Trophoblast cell (in vitro differentiated cells and primary cell): ENCODE results near the gene PLPP4.

ENCODE experiments used
- DNase-seq, 2 donors: peaks; one replicate each; pipeline ENCODE4 v3.0.0-alpha.2; 2016
- H2AFZ ChIP-seq: 2 replicates; pipeline ENCODE4 v1.6.1; 2013; ENCODE audit warnings: low read length, moderate library complexity, mild to moderate bottlenecking; ENCODE audit not compliant: insufficient read depth, poor library complexity
- H2AK5ac ChIP-seq: 2 replicates; pipeline ENCODE4 v1.6.1; 2013; ENCODE audit warnings: mild to moderate bottlenecking, low read length
- H2BK120ac ChIP-seq: 2 replicates; pipeline ENCODE4 v1.6.1; 2013; ENCODE audit warnings: low read length, mild to moderate bottlenecking, moderate library complexity; ENCODE audit not compliant: insufficient read depth, poor library complexity
- H2BK12ac ChIP-seq: 2 replicates; pipeline ENCODE4 v1.6.1; 2013; ENCODE audit warnings: mild to moderate bottlenecking, low read length, moderate library complexity
- H2BK5ac ChIP-seq: 2 replicates; pipeline ENCODE4 v1.6.1; 2013; ENCODE audit warnings: low read length, low read depth, moderate library complexity, mild to moderate bottlenecking; ENCODE audit not compliant: poor library complexity
- H3K14ac ChIP-seq: 2 replicates; pipeline ENCODE4 v1.6.1; 2013; ENCODE audit warnings: mild to moderate bottlenecking, low read length
- H3K18ac ChIP-seq: 2 replicates; pipeline ENCODE4 v1.6.1; 2013; ENCODE audit warnings: mild to moderate bottlenecking, low read length
- H3K23ac ChIP-seq: 2 replicates; pipeline ENCODE4 v1.6.1; 2013; ENCODE audit warnings: low read length
- H3K27ac ChIP-seq: 2 replicates; pipeline ENCODE4 v1.5.1; 2013; ENCODE audit warnings: low read depth, mild to moderate bottlenecking, inconsistent platforms, low read length, moderate library complexity
- H3K27me3 ChIP-seq: 2 replicates; pipeline ENCODE4 v1.6.1; 2013; ENCODE audit warnings: inconsistent platforms, mild to moderate bottlenecking, low read length, moderate library complexity; ENCODE audit not compliant: insufficient read depth
- H3K36me3 ChIP-seq, 2 experiments: 1 replicate in 1 of 2; 2 replicates in 1 of 2; pipeline ENCODE4 v1.6.1; 2013; ENCODE audit warnings: low read length in 2 of 2, mild to moderate bottlenecking in 2 of 2, moderate library complexity in 1 of 2; ENCODE audit not compliant: insufficient read depth in 2 of 2, control insufficient read depth in 1 of 2
- H3K4ac ChIP-seq: 2 replicates; pipeline ENCODE4 v1.6.1; 2013; ENCODE audit warnings: low read depth, mild to moderate bottlenecking, low read length, moderate library complexity
- H3K4me1 ChIP-seq, 2 experiments: 1 replicate in 1 of 2; 2 replicates in 1 of 2; pipeline ENCODE4 v1.6.1; 2013; ENCODE audit warnings: low read length in 2 of 2, mild to moderate bottlenecking in 2 of 2, moderate library complexity in 1 of 2; ENCODE audit not compliant: insufficient read depth in 2 of 2, control insufficient read depth in 1 of 2
- H3K4me2 ChIP-seq: 2 replicates; pipeline ENCODE4 v1.6.1; 2013; ENCODE audit warnings: inconsistent platforms, mild to moderate bottlenecking, low read length, moderate library complexity
- H3K4me3 ChIP-seq: 2 replicates; pipeline ENCODE4 v1.5.1; 2013; ENCODE audit warnings: mild to moderate bottlenecking, low read depth, low read length, inconsistent platforms
- H3K79me1 ChIP-seq: one replicate; pipeline ENCODE4 v1.6.1; 2013; ENCODE audit warnings: low read length
- H3K79me2 ChIP-seq: 2 replicates; pipeline ENCODE4 v1.6.1; 2013; ENCODE audit warnings: low read length, mild to moderate bottlenecking; ENCODE audit not compliant: control insufficient read depth, insufficient read depth, poor library complexity
- H3K9ac ChIP-seq: 2 replicates; pipeline ENCODE4 v1.6.1; 2013; ENCODE audit warnings: mild to moderate bottlenecking, low read length
- H3K9me3 ChIP-seq: 2 replicates; pipeline ENCODE4 v1.6.1; 2013; ENCODE audit warnings: low read depth, mild to moderate bottlenecking, control low read depth, inconsistent platforms, low read length; ENCODE audit not compliant: insufficient read depth
- H4K12ac ChIP-seq: 2 replicates; pipeline ENCODE4 v1.6.1; 2013; ENCODE audit warnings: low read depth, mild to moderate bottlenecking, low read length, moderate library complexity
- H4K8ac ChIP-seq: 2 replicates; pipeline ENCODE4 v1.6.1; 2013; ENCODE audit warnings: low read depth, mild to moderate bottlenecking, low read length, moderate library complexity
- H4K91ac ChIP-seq: one replicate; pipeline ENCODE4 v1.6.1; 2013; ENCODE audit warnings: low read depth, mild to moderate bottlenecking, low read length, moderate library complexity
- WGBS: extraction: QIAGEN DNeasy Blood & Tissue Kit; methylation state at CpG from one replicate; pipeline ENCODE4 v1.1.7; 2013; ENCODE audit warnings: missing lambda C conversion rate; ENCODE audit not compliant: insufficient read length, insufficient coverage; ENCODE audit errors: extremely low coverage; 5-methylcytosine and 5-hydroxymethylcytosine counted together

Gene PLPP4

DNA sequence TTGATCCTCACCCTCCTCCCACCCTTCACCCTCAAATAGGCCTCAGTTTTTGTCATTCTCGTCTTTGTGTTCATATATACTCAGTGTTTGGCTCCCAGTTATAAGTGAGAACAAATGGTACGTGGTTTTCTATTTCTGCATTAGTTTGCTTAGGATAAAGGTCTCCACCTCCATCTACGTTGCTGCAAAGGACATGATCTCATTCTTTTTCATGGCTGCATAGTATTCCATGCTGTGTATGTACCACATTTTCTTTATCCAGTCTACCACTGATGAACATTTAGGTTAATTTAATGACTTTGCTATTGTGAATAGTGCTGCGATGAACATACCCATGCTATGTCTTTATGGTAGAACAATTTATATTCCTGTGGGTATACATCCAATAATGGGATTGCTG is 91.2 kb downstream of the PLPP4 start:
- no peaks in the 10 kb centered on the region for H3K79me2 ChIP-seq
- no peak overlapping the region for H3K18ac ChIP-seq
- no peak overlapping the region for H2AFZ ChIP-seq
- no peak overlapping the region for H4K8ac ChIP-seq
- no peak overlapping the region for H4K12ac ChIP-seq
- no CpG with 5 or more reads among the region's 4 CpGs for WGBS
- no peaks in the 10 kb centered on the region for H3K27me3 ChIP-seq
- no peak overlapping the region for H3K4me3 ChIP-seq
- no peak overlapping the region for H2BK12ac ChIP-seq
- H3K14ac ChIP-seq, result no peak overlapping the region
- H3K79me1 ChIP-seq, result no peaks in the 10 kb centered on the region
- H3K9ac ChIP-seq, result no peak overlapping the region
- H3K27ac ChIP-seq, result no peak overlapping the region
- H2AK5ac ChIP-seq, result no peak overlapping the region
- no peak overlapping the region for H4K91ac ChIP-seq
- H3K4me2 ChIP-seq, result no peak overlapping the region
- H3K4ac ChIP-seq, result no peak overlapping the region
- no peaks in the 10 kb centered on the region for H3K9me3 ChIP-seq
- H3K4me1 ChIP-seq, result no peaks in the 10 kb centered on the region
- no peak overlapping the region for H2BK5ac ChIP-seq
- H2BK120ac ChIP-seq, result no peak overlapping the region
- H3K23ac ChIP-seq, result no peak overlapping the region
- DNase-seq, result no peak
- no peaks in the 10 kb centered on the region for H3K36me3 ChIP-seq

GRCh38 chr10:120552262-120552661 is 95.2 kb downstream of the PLPP4 start:
- no peaks in the 10 kb centered on the region for H3K79me1 ChIP-seq
- no peak overlapping the region for H2BK12ac ChIP-seq
- no peak overlapping the region for H2BK120ac ChIP-seq
- no CpG with 5 or more reads among the region's 2 CpGs for WGBS
- H3K4me2 ChIP-seq, result no peak overlapping the region
- DNase-seq, result no peak
- H4K12ac ChIP-seq, result no peak overlapping the region
- H3K14ac ChIP-seq, result no peak overlapping the region
- H3K9ac ChIP-seq, result no peak overlapping the region
- no peak overlapping the region for H3K23ac ChIP-seq
- H2AK5ac ChIP-seq, result no peak overlapping the region
- no peak overlapping the region for H3K27ac ChIP-seq
- no peaks in the 10 kb centered on the region for H3K79me2 ChIP-seq
- no peak overlapping the region for H2AFZ ChIP-seq
- no peak overlapping the region for H2BK5ac ChIP-seq
- H3K36me3 ChIP-seq, result no peaks in the 10 kb centered on the region
- peaks cover 0 to 3% of the 10 kb centered on the region in 2 experiments for H3K4me1 ChIP-seq
- H3K27me3 ChIP-seq, result no peaks in the 10 kb centered on the region
- H3K4ac ChIP-seq, result no peak overlapping the region
- no peak overlapping the region for H3K4me3 ChIP-seq
- no peak overlapping the region for H3K18ac ChIP-seq
- peaks cover 3% of the 10 kb centered on the region for H3K9me3 ChIP-seq
- H4K91ac ChIP-seq, result no peak overlapping the region
- no peak overlapping the region for H4K8ac ChIP-seq

DNA sequence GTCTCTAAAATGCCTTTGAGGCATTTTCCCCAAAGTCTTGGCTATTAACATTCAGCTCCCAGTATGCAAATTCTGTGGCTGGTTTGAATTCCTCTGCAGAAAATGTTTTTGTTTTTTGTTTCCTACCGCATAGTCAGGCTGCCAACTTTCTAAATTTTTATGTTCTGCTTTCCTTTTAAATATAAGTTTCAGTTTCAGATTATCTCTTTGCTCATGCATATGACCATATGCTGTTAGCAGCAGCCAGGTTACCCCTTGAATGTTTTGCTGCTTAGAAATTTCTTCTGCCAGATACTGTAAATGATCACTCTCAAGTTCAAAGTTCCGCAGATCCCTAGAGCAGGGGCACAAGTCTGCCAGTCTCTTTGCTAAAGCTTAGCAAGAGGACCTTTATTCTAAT is 96.9 kb downstream of the PLPP4 start:
- no peak overlapping the region for H3K18ac ChIP-seq
- no peak overlapping the region for H3K23ac ChIP-seq
- H3K14ac ChIP-seq, result no peak overlapping the region
- H3K27ac ChIP-seq, result no peak overlapping the region
- H4K12ac ChIP-seq, result no peak overlapping the region
- no peak overlapping the region for H3K4me3 ChIP-seq
- H2BK12ac ChIP-seq, result no peak overlapping the region
- H4K91ac ChIP-seq, result no peak overlapping the region
- H3K9ac ChIP-seq, result no peak overlapping the region
- no peaks in the 10 kb centered on the region for H3K79me2 ChIP-seq
- H3K9me3 ChIP-seq, result peaks cover 3% of the 10 kb centered on the region
- H3K4ac ChIP-seq, result no peak overlapping the region
- H4K8ac ChIP-seq, result no peak overlapping the region
- no CpG with 5 or more reads among the region's 2 CpGs for WGBS
- H2BK120ac ChIP-seq, result no peak overlapping the region
- peaks cover 0 to 3% of the 10 kb centered on the region in 2 experiments for H3K4me1 ChIP-seq
- H2BK5ac ChIP-seq, result no peak overlapping the region
- H3K79me1 ChIP-seq, result no peaks in the 10 kb centered on the region
- no peaks in the 10 kb centered on the region for H3K36me3 ChIP-seq
- no peak overlapping the region for H2AK5ac ChIP-seq
- no peak overlapping the region for H2AFZ ChIP-seq
- H3K27me3 ChIP-seq, result no peaks in the 10 kb centered on the region
- no peak overlapping the region for H3K4me2 ChIP-seq
- no peak for DNase-seq

DNA sequence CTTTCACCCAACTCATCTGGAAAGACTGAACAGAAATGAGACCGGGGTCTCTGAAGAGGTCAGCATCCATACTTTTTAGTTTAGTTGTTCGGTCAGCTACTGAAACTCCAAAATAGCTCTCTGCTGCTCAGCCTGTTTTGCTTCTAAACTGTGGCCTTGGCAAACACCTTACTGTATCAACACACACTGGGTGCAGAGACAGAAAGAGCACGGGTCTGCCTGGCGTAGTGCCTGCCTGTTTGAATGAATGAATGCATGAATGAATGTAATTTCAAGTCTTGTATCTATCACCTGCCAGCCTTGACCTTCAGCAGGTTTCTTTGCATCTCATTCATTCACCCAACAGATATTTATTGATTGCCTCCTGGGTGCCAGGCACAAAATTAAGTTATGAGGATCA is 98.4 kb downstream of the PLPP4 start:
- H3K14ac ChIP-seq, result no peak overlapping the region
- WGBS, result no CpG with 5 or more reads among the region's 4 CpGs
- H2AK5ac ChIP-seq, result no peak overlapping the region

More for the DNA sequence above, 98.4 kb downstream of the PLPP4 start:
- Histone ChIP-seq H3K27me3 (no peaks in the 10 kb centered on the region), H2BK12ac (no peak overlapping the region), H3K9ac (no peak overlapping the region), H3K4me3 (no peak overlapping the region), H3K79me2 (no peaks in the 10 kb centered on the region), H3K4me2 (peak overlapping the region; percentile 38), H3K79me1 (no peaks in the 10 kb centered on the region), H4K8ac (no peak overlapping the region), H3K27ac (no peak overlapping the region), H3K18ac (no peak overlapping the region), H3K36me3 (no peaks in the 10 kb centered on the region), H3K4me1 (peaks cover 0 to 3% of the 10 kb centered on the region in 2 experiments), H3K9me3 (peaks cover 3% of the 10 kb centered on the region), H2AFZ (no peak overlapping the region), H3K23ac (no peak overlapping the region), H3K4ac (no peak overlapping the region), H4K12ac (no peak overlapping the region), H2BK5ac (no peak overlapping the region), H2BK120ac (no peak overlapping the region), H4K91ac (no peak overlapping the region)
- DNase-seq, result no peak
